Measurements from ENCODE around the gene ARHGEF11.

Gene ARHGEF11

GRCh38 chr1:156906206-156906906 is 139.2 kb downstream of the ARHGEF11 start:
- peaks cover 97% of the 10 kb centered on the region for H3K27me3 ChIP-seq (ENCODE audit: insufficient read depth, low read depth)
- no peak for TF ChIP-seq CTCF (conservative IDR thresholded peaks at IDR 0.05; ENCODE audit: low read depth, low read length)
- no peak overlapping the region for H3K9ac ChIP-seq
- H2AFZ ChIP-seq (ENCODE audit: low read depth): no peak overlapping the region
- H3K4me1 ChIP-seq (ENCODE audit: low read depth, poor library complexity, severe bottlenecking): no peaks in the 10 kb centered on the region
- no peaks in the 10 kb centered on the region for H3K36me3 ChIP-seq (ENCODE audit: insufficient read depth)
- no peak overlapping the region for H3K27ac ChIP-seq
- H3K79me2 ChIP-seq (ENCODE audit: insufficient read depth, low read depth): no peaks in the 10 kb centered on the region
- H3K4me3 ChIP-seq (IDR thresholded peaks at IDR 0.05; ENCODE audit: insufficient read depth, low read depth, low read length): no peak overlapping the region
- no peak overlapping the region for H3K4me2 ChIP-seq
- no peaks in the 10 kb centered on the region for H4K20me1 ChIP-seq (ENCODE audit: insufficient read depth)

GRCh38 chr1:156905651-156906050 is 139.9 kb downstream of the ARHGEF11 start:
- H3K4me3 ChIP-seq (IDR thresholded peaks at IDR 0.05; ENCODE audit: insufficient read depth, low read depth, low read length): no peak overlapping the region
- no peaks in the 10 kb centered on the region for H3K79me2 ChIP-seq (ENCODE audit: insufficient read depth, low read depth)
- H2AFZ ChIP-seq (ENCODE audit: low read depth): no peak overlapping the region
- H3K4me1 ChIP-seq (ENCODE audit: low read depth, poor library complexity, severe bottlenecking): no peaks in the 10 kb centered on the region
- H3K9ac ChIP-seq: no peak overlapping the region
- TF ChIP-seq CTCF (conservative IDR thresholded peaks at IDR 0.05; ENCODE audit: low read depth, low read length): no peak
- peaks cover 99% of the 10 kb centered on the region for H3K27me3 ChIP-seq (ENCODE audit: insufficient read depth, low read depth)
- H3K27ac ChIP-seq: no peak overlapping the region
- no peaks in the 10 kb centered on the region for H3K36me3 ChIP-seq (ENCODE audit: insufficient read depth)
- no peaks in the 10 kb centered on the region for H4K20me1 ChIP-seq (ENCODE audit: insufficient read depth)
- H3K4me2 ChIP-seq: no peak overlapping the region

GRCh38 chr1:156905176-156905575 is 140.4 kb downstream of the ARHGEF11 start:
- Histone ChIP-seq H3K27ac (no peak overlapping the region), H4K20me1 (ENCODE audit: insufficient read depth) (no peaks in the 10 kb centered on the region), H3K27me3 (ENCODE audit: insufficient read depth, low read depth) (peaks cover 99% of the 10 kb centered on the region), H3K4me1 (ENCODE audit: low read depth, poor library complexity, severe bottlenecking) (no peaks in the 10 kb centered on the region), H3K4me2 (no peak overlapping the region), H3K9ac (no peak overlapping the region), H3K79me2 (ENCODE audit: insufficient read depth, low read depth) (no peaks in the 10 kb centered on the region), H2AFZ (ENCODE audit: low read depth) (no peak overlapping the region), H3K36me3 (ENCODE audit: insufficient read depth) (no peaks in the 10 kb centered on the region), H3K4me3 (IDR thresholded peaks at IDR 0.05; ENCODE audit: insufficient read depth, low read depth, low read length) (no peak overlapping the region)
- no peak for TF ChIP-seq CTCF (conservative IDR thresholded peaks at IDR 0.05; ENCODE audit: low read depth, low read length)

GRCh38 chr1:156904187-156904959 is 141.2 kb downstream of the ARHGEF11 start:
- Histone ChIP-seq H4K20me1 (ENCODE audit: insufficient read depth) (no peaks in the 10 kb centered on the region), H3K79me2 (ENCODE audit: insufficient read depth, low read depth) (no peaks in the 10 kb centered on the region), H3K4me3 (IDR thresholded peaks at IDR 0.05; ENCODE audit: insufficient read depth, low read depth, low read length) (no peak overlapping the region), H3K4me2 (no peak overlapping the region), H3K27me3 (ENCODE audit: insufficient read depth, low read depth) (peaks cover 99% of the 10 kb centered on the region), H3K36me3 (ENCODE audit: insufficient read depth) (no peaks in the 10 kb centered on the region), H3K9ac (no peak overlapping the region), H2AFZ (ENCODE audit: low read depth) (no peak overlapping the region), H3K4me1 (ENCODE audit: low read depth, poor library complexity, severe bottlenecking) (no peaks in the 10 kb centered on the region), H3K27ac (no peak overlapping the region)
- TF ChIP-seq CTCF (conservative IDR thresholded peaks at IDR 0.05; ENCODE audit: low read depth, low read length): no peak
